BE2C (cell line): ENCODE results near the gene VCX3A.

Experiments
- DNase-seq: peaks from one replicate; pipeline ENCODE4 v3.0.0-alpha.2; 2020
- H3K27me3 ChIP-seq: fragments of 250-450 bp; sonication (Bioruptor Pico); 2 replicates; pipeline ENCODE4 v1.5.1; 2020; ENCODE audit warnings: mild to moderate bottlenecking
- H3K36me3 ChIP-seq: fragments of 250-450 bp; sonication (Bioruptor Pico); 2 replicates; pipeline ENCODE4 v1.5.1; 2020; ENCODE audit warnings: mild to moderate bottlenecking
- H3K4me1 ChIP-seq: fragments of 250-450 bp; sonication (Bioruptor Pico); 2 replicates; pipeline ENCODE4 v1.5.1; 2020
- H3K4me3 ChIP-seq: 2 replicates; pipeline ENCODE4 v1.5.1; 2011; ENCODE audit warnings: low read depth, low read length
- H3K9me3 ChIP-seq: fragments of 250-450 bp; sonication (Bioruptor Pico); 2 replicates; pipeline ENCODE4 v1.5.1; 2020
- CTCF ChIP-seq: IDR thresholded peaks from 2 replicates; pipeline ENCODE4 v1.5.1; 2012; ENCODE audit warnings: mild to moderate bottlenecking, low read depth, low read length

VCX3A gene

GRCh38 chrX:6526564-6527136 is 8.3 kb downstream of the VCX3A start:
- H3K4me1 ChIP-seq: no peaks in the 10 kb centered on the region

GRCh38 chrX:6517376-6517775 is 17.5 kb downstream of the VCX3A start:
- Histone ChIP-seq H3K36me3 (no peaks in the 10 kb centered on the region), H3K27me3 (no peaks in the 10 kb centered on the region), H3K4me1 (no peaks in the 10 kb centered on the region), H3K4me3 (no peak overlapping the region), H3K9me3 (no peaks in the 10 kb centered on the region)
- TF ChIP-seq CTCF: no peak
- DNase-seq: no peak

More at GRCh38 chrX:6526564-6527136, 8.3 kb downstream of the VCX3A start:
- H3K4me3 ChIP-seq: no peak overlapping the region
- TF ChIP-seq CTCF: no peak
- no peaks in the 10 kb centered on the region for H3K9me3 ChIP-seq
- no peak for DNase-seq
- no peaks in the 10 kb centered on the region for H3K27me3 ChIP-seq
- H3K36me3 ChIP-seq: no peaks in the 10 kb centered on the region

GRCh38 chrX:6506444-6506843 is 28.5 kb downstream of the VCX3A start:
- Histone ChIP-seq H3K4me1 (no peaks in the 10 kb centered on the region), H3K9me3 (no peaks in the 10 kb centered on the region), H3K4me3 (no peak overlapping the region), H3K27me3 (no peaks in the 10 kb centered on the region), H3K36me3 (no peaks in the 10 kb centered on the region)
- DNase-seq: no peak
- TF ChIP-seq CTCF: no peak

GRCh38 chrX:6505960-6506359 is 29.0 kb downstream of the VCX3A start:
- TF ChIP-seq CTCF: no peak
- no peaks in the 10 kb centered on the region for H3K36me3 ChIP-seq
- no peaks in the 10 kb centered on the region for H3K27me3 ChIP-seq
- no peak for DNase-seq
- no peaks in the 10 kb centered on the region for H3K4me1 ChIP-seq
- no peak overlapping the region for H3K4me3 ChIP-seq
- H3K9me3 ChIP-seq: no peaks in the 10 kb centered on the region

- H3K4me1 ChIP-seq: no peaks in the 10 kb centered on the region
- DNase-seq: no peak
- no peaks in the 10 kb centered on the region for H3K27me3 ChIP-seq
- no peak for TF ChIP-seq CTCF
- H3K9me3 ChIP-seq: no peaks in the 10 kb centered on the region
- no peak overlapping the region for H3K4me3 ChIP-seq
- H3K36me3 ChIP-seq: no peaks in the 10 kb centered on the region
These were observed 34.2 kb downstream of the VCX3A start for GRCh38 chrX:6500719-6501118.

- TF ChIP-seq CTCF: no peak
- H3K4me1 ChIP-seq: no peaks in the 10 kb centered on the region
- H3K27me3 ChIP-seq: no peaks in the 10 kb centered on the region
- H3K9me3 ChIP-seq: no peaks in the 10 kb centered on the region
- no peak overlapping the region for H3K4me3 ChIP-seq
- DNase-seq: no peak
- no peaks in the 10 kb centered on the region for H3K36me3 ChIP-seq
These were observed 36.6 kb downstream of the VCX3A start for GRCh38 chrX:6498324-6498723.
